Measurements from ENCODE around the gene CNP.
A peak's percentile ranks its signal among the peaks of the same experiment; 100 is the strongest.
"Not testable (repeated sequence)": the region's sequence is repeated elsewhere in the genome, so short reads cannot be mapped to it uniquely, and the experiment has no call there.

Gene CNP

GRCh38 chr17:42018339-42018738, 51.7 kb downstream of the CNP start:
- Histone ChIP-seq H3K4me3 (ENCODE audit: low read depth, low read length) (peak overlapping the region; percentile 99), H3K36me3 (replicated peaks) (peaks cover 17% of the 10 kb centered on the region), H3K27me3 (replicated peaks) (no peaks in the 10 kb centered on the region), H3K27ac (no peak overlapping the region)
- in situ Hi-C loops (cut with HindIII; ENCODE audit: low pct_ligation_motif_present, low sequenced_read_pairs) = no loop called here
- no peak for DNase-seq
- no peak for TF ChIP-seq CTCF (IDR thresholded peaks at IDR 0.05; ENCODE audit: low read depth, low read length, missing control alignments)

- in situ Hi-C loops (cut with HindIII; ENCODE audit: low pct_ligation_motif_present, low sequenced_read_pairs) = no loop called here
- H3K36me3 ChIP-seq (replicated peaks) = peaks cover 24% of the 10 kb centered on the region
- DNase-seq = no peak
- H3K27me3 ChIP-seq (replicated peaks) = no peaks in the 10 kb centered on the region
- no peak overlapping the region for H3K27ac ChIP-seq
- no peak for TF ChIP-seq CTCF (IDR thresholded peaks at IDR 0.05; ENCODE audit: low read depth, low read length, missing control alignments)
- no peak overlapping the region for H3K4me3 ChIP-seq (ENCODE audit: low read depth, low read length)
These were observed 52.4 kb downstream of the CNP start for GRCh38 chr17:42018988-42019387.

GRCh38 chr17:42019509-42020404, 53.2 kb downstream of the CNP start, which contains the start of gene NKIRAS2:
TSS of gene NKIRAS2 (plus strand) at chr17:42020090. CDS start at chr17:42021578, 1,488 bp downstream.
- DNase-seq = peak; percentile 89
- in situ Hi-C loops (cut with HindIII; ENCODE audit: low pct_ligation_motif_present, low sequenced_read_pairs) = no loop called here
- Histone ChIP-seq H3K27ac (peak within 1 kb of the TSS; percentile 58), H3K4me3 (ENCODE audit: low read depth, low read length) (peak within 1 kb of the TSS; percentile 89), H3K36me3 (replicated peaks) (peaks cover 28% of the 10 kb centered on the region), H3K27me3 (replicated peaks) (no peaks in the 10 kb centered on the region)
- TF ChIP-seq CTCF (IDR thresholded peaks at IDR 0.05; ENCODE audit: low read depth, low read length, missing control alignments) = peak; percentile 91

GRCh38 chr17:42020845-42021244, 54.2 kb downstream of the CNP start:
- Histone ChIP-seq H3K36me3 (replicated peaks) (peaks cover 28% of the 10 kb centered on the region), H3K4me3 (ENCODE audit: low read depth, low read length) (peak overlapping the region; percentile 89)
- in situ Hi-C loops (cut with HindIII; ENCODE audit: low pct_ligation_motif_present, low sequenced_read_pairs); H3K27me3 ChIP-seq (replicated peaks); H3K27ac ChIP-seq; DNase-seq: not testable (repeated sequence)

- H3K27me3 ChIP-seq (replicated peaks) = no peaks in the 10 kb centered on the region
- H3K36me3 ChIP-seq (replicated peaks) = peaks cover 28% of the 10 kb centered on the region
- in situ Hi-C loops (cut with HindIII; ENCODE audit: low pct_ligation_motif_present, low sequenced_read_pairs) = no loop called here
- H3K27ac ChIP-seq = no peak overlapping the region
- no peak for DNase-seq
- no peak overlapping the region for H3K4me3 ChIP-seq (ENCODE audit: low read depth, low read length)
- no peak for TF ChIP-seq CTCF (IDR thresholded peaks at IDR 0.05; ENCODE audit: low read depth, low read length, missing control alignments)
These were observed 57.1 kb downstream of the CNP start for GRCh38 chr17:42023524-42024349.

GRCh38 chr17:42025191-42025579, 58.6 kb downstream of the CNP start:
- in situ Hi-C loops (cut with HindIII; ENCODE audit: low pct_ligation_motif_present, low sequenced_read_pairs) = no loop called here
- H3K27ac ChIP-seq = no peak overlapping the region
- TF ChIP-seq CTCF (IDR thresholded peaks at IDR 0.05; ENCODE audit: low read depth, low read length, missing control alignments) = no peak

More at GRCh38 chr17:42025191-42025579, 58.6 kb downstream of the CNP start:
- DNase-seq = no peak
- H3K36me3 ChIP-seq (replicated peaks) = peaks cover 28% of the 10 kb centered on the region
- no peaks in the 10 kb centered on the region for H3K27me3 ChIP-seq (replicated peaks)
- no peak overlapping the region for H3K4me3 ChIP-seq (ENCODE audit: low read depth, low read length)
